NCI-H1417 treated with DMSO at 0.1 percent for 48 hours (cell line): ENCODE data around the gene CALM3.
A peak's percentile ranks its signal among the peaks of the same experiment; 100 is the strongest.

ENCODE experiments used
- DNase-seq: peaks from one replicate; lab custom pipeline; 2025; lab: John Stamatoyannopoulos, UW

The CALM3 gene

DNA sequence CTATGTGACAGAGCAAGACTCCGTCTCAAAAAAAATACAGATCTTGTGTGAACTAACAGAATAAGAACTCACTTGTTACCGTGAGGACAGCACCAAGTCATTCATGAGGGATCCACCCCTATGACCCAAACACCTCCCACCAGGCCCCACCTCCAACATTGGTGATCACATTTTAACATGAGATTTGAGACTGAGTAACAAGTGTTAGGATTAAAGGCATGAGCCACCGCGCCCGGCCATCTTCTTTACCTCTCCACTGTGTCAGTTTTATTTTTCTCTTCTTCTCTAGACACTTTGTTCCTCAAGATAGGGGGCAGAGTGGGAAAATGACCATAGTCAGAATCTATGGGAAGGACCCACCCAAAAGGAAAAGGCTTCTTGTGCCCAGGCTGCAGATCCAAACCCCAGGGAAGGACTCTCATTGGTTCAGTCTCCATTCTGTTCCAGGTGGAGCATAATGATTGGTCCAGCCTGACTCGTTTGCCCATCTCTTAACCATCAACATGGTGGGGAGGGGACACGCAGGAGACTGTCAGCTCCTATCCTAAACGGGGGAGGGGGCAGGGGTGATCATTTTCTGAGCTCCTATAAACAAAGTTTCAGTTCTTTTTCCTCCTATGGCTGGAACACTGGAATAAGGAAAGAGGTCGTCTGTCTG is 1.3 kb upstream of the CALM3 start:
- DNase-seq = no peak

DNA sequence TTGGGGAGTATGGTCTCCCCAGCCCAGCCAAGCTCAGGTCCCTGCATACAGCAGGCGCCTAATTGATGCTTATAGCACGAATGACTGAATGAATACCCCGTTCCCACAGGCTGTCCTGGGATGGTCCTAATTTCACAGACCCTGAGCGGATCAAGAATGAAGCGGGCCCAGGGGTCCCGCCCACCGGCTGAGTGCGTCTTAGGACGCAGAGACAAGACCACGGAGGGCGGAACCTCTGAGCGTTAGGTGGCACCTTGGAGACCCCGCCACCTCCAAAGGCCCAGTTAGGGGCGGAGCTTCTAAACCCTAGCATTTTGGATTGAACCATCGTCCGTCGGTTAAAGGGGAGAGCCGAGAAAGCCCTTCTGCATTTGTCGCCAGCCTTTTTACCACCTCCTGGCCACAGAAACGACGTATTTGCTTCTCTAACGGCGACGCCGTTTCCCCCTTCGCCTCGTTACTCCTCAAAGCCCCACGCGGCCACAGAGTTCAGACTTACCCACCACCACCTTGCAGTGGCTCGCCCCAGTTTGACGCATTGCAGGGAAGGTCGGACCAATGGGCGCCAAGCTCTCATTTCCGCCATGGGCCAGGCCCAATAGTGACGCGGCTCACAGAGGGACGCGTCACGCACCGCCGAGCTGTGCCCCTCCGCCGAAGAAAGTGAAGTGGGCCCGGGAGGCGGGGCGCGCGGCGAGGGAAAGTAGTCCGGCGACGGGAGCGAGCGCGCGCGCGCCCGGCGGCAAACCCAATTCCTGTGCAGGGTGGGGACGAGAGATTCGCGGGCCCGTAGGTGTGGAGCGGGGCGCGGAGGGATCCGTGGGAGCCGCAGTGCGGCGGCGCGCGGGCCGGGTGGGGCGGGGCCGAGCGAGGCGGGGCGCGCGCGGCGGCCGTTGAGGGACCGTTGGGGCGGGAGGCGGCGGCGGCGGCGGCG is 479 bp upstream of the CALM3 start:
- peak; percentile 75 for DNase-seq

DNA sequence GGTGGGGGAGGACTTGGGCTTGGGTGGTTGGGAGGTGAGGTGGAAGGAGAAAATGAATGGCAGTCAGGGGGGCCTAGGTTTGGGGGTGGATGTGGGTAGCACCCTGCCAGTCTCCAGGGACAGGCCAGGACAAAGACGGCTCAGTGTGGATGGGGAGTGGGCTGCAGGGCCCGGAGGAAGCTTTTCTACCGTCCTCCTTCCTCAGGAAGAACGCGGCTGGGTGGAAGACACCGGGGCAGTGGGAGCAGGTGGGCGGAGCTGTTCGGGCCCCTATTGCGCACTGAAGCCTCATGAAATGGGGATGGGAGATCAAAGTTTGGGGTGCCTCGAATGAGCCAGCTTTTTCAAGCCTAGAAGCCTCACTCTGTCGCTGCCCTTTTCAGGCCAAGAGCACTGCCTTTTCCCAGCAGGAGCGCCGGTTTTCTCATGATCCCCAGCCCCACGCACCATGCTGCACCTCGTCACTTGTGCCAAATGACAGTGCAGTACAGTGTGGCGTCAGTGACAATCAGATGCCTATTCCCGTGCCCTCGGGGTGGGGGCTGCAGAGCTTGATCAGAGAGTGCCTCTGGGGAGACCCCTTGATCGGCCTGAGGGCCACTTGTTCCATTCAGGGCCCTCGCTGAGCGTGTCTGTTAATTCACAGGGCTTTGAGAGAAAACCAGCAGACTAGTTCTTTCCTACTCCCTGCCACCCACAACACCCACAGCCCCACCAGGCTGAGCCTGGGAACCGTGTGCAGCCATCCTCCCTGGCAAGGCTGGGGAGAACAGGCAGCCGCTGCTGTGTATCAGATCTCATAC is 1.5 kb downstream of the CALM3 start:
- DNase-seq = no peak

DNA sequence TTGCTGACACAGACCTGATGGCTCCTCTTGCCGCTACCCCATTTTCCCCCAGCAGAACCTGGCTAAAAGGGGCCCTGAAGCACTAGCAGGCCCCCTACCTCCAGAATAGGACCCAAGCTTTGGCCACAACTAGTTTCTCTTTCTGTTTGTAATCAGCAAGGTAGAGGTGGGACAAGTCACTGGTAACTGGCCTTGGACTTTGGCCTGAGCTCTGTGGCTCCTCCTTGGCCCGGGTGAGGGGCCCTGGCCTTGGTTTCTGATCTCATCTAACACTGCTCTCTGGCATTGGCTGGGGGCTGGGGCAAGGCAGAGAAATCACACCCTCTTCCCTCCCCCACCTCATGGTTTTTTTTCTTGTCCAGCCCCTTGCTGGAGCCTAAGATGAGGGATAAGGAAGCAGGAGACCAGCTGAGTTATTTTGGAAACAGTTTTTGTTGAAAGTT is 2.1 kb downstream of the CALM3 start:
- DNase-seq = no peak

DNA sequence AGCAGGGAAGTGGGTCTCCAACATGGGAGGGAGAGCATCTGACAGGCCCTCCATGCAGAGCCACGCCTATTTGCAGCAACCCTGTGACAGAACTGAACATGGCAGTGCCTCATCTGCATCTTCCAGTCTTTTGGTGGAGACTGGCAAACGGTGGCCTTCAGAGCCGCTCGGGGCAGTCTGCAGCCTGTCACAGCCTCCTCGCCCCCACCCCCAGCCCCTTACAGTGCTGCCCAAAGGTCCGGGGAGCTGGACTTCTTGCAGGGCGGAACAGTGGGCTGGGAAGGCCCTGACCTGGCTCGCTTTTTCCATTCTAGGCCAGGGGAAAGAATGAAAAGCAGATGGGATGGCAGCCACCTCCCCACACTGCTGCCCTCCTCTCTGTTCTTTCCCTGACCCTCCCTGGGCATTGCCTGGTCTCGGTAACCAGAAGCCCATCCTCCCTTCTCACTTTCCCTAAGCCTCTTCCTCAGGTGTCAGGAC is 2.7 kb downstream of the CALM3 start:
- DNase-seq = no peak

DNA sequence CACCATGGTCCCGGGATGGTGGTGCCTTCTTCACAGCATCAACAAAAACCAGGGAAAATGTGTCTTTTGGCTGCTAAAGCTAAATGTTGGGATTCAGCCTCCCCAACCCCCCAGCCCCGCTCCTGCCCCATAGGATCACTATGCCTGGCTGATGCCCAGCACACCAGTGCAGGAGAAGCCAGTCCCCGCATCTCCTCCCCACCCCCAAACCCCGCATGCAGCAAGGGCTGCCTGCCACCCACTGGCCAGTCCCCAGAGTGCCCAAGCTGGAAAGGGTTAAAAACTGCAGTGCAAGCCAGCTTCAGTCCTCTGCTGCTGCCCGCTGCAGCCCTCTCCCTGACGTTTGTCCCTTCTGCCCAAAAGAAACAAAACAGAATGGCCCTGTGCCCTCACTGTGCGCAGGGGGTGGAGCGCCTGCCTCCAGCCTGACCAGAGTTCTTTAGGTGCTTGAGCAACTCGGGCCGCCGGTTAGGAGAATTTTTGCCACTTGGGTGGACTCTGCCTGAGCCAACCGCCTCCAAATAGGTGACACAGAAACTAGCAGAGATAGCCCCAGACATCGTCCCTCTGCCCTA is 3.7 kb downstream of the CALM3 start:
- DNase-seq = no peak

DNA sequence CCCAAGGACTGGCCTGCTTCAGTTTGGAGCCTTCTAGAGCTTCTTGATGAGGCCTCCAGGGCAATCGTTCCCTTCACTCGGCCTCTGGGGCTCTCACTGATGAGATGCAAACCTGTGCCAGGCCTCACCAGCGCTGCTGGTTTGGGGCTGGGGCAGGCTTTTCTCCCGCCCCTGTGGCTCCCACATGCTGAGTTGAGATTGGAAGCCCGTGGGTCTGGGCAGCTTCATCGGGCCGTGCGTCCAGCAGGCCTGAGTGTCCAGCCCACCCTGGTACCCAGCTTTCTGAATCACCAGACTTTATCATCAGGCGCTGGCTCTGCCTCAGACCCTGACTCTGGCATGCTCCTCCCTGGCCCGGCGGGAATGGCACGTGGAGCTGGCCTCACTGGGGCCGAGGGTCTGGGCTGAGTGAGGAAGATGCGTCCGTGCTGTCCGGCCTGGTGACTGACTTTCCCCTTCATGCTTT is 4.3 kb downstream of the CALM3 start:
- DNase-seq = no peak

DNA sequence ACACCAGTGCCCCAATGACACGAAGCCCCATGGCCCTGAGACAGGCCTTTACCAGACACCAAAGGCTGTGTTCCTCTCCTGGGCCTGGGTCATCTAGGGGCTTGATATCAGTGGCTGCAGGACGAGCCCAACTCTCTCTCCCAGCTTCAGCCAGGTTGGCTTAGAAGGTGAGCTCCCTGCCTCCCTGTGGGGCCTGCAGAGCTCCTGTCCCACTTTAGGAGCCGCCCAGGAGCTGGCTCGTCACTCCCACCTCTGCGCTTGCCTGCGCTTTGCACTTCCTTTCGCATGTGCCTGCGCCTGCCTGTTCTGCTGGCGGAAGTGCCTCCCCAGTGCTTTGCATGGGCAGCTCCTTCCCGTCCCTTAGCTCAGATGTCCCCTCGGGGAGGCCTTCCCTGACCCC is 4.9 kb downstream of the CALM3 start:
- DNase-seq = no peak

DNA sequence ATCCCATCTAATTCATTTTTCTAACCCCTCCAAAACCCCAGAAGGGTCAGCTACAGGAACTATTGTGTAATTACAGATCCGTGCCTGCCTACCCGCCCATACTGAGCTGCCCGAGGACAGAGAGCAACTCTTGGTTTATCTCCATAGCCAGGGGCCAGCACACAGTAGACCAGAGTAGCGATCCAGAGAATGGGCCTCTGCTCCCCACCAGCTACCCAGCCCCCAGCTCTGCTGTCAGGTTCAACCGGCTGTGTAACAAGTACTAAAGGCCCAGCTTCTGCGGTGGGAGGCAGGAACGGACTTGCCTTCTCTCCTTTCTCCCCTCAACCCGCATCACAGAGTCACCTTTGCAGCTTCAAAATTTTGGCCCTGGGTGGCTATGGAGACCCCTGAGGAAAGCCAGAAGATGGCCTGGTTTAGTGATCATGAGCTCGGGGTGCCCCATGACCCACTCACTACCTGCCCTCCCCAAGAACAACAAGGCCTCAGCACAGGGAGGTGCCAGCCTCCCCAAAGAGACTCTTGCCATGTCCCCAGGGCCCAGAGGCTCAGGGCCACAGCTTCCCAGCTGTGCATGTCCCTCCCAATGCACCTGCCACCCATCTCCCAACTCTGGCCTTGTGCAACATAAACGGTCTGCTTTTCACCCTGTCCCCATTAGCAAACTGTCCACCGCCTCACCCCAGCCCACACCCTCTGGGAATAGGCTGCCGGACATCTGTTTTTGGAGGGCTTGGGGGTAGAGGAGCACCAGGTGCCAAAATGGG is 5.7 kb downstream of the CALM3 start:
- DNase-seq = no peak

DNA sequence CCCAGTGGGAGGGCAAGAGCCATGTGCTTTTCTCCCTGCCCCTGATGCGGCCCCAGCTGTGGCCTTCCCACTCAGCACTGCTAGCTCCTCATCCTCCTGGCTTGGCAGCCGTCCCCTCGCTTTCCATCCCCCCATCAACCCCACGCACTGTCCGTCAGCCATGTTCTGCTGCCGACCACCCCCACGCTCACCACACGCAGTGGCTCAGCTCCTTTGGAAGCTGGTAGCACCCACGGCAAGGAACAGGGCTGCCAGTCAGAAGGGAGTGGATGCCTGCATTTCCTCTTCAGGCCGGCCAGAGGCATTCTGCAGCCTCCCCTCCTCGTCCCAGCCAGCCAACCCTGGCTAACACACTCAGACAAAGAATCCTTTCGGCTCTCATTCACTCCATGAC is 6.3 kb downstream of the CALM3 start:
- no peak for DNase-seq

DNA sequence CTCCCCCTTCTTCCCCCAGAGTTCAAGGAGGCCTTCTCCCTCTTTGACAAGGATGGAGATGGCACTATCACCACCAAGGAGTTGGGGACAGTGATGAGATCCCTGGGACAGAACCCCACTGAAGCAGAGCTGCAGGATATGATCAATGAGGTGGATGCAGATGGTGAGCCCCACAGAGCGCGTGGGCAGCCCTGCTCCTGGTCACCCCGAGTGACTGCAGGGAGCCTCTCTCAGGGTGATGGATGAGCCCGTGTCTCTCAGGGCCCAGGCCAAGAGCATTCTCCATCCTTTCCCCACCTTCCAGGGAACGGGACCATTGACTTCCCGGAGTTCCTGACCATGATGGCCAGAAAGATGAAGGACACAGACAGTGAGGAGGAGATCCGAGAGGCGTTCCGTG is 7.0 kb downstream of the CALM3 start:
- no peak for DNase-seq

DNA sequence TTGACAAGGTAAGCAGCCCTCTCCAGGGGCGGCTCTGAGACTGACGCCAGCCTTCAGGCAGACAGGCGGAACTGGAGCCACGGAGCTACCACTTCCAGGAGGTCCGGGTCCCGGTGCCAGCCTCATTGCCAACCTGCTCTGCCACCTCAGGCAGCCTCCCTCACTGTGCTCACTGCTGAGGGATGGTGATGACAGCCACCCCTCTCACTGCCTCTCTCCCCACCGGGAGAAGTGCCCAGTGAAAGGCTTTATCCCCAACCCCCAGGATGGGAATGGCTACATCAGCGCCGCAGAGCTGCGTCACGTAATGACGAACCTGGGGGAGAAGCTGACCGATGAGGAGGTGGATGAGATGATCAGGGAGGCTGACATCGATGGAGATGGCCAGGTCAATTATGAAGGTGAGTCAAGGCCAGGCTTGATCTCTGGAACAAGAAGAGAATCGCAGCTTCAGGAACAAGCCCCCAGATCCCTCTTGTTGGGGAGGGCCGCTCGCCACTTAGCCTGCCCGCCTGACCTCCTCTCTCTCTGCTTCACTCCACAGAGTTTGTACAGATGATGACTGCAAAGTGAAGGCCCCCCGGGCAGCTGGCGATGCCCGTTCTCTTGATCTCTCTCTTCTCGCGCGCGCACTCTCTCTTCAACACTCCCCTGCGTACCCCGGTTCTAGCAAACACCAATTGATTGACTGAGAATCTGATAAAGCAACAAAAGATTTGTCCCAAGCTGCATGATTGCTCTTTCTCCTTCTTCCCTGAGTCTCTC is 7.6 kb downstream of the CALM3 start:
- no peak for DNase-seq

DNA sequence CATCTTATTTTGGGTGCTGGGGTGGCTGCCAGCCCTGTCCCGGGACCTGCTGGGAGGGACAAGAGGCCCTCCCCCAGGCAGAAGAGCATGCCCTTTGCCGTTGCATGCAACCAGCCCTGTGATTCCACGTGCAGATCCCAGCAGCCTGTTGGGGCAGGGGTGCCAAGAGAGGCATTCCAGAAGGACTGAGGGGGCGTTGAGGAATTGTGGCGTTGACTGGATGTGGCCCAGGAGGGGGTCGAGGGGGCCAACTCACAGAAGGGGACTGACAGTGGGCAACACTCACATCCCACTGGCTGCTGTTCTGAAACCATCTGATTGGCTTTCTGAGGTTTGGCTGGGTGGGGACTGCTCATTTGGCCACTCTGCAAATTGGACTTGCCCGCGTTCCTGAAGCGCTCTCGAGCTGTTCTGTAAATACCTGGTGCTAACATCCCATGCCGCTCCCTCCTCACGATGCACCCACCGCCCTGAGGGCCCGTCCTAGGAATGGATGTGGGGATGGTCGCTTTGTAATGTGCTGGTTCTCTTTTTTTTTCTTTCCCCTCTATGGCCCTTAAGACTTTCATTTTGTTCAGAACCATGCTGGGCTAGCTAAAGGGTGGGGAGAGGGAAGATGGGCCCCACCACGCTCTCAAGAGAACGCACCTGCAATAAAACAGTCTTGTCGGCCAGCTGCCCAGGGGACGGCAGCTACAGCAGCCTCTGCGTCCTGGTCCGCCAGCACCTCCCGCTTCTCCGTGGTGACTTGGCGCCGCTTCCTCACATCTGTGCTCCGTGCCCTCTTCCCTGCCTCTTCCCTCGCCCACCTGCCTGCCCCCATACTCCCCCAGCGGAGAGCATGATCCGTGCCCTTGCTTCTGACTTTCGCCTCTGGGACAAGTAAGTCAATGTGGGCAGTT is 8.6 kb downstream of the CALM3 start:
- DNase-seq = no peak

DNA sequence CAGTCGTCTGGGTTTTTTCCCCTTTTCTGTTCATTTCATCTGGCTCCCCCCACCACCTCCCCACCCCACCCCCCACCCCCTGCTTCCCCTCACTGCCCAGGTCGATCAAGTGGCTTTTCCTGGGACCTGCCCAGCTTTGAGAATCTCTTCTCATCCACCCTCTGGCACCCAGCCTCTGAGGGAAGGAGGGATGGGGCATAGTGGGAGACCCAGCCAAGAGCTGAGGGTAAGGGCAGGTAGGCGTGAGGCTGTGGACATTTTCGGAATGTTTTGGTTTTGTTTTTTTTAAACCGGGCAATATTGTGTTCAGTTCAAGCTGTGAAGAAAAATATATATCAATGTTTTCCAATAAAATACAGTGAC is 9.3 kb downstream of the CALM3 start:
- no peak for DNase-seq

DNA sequence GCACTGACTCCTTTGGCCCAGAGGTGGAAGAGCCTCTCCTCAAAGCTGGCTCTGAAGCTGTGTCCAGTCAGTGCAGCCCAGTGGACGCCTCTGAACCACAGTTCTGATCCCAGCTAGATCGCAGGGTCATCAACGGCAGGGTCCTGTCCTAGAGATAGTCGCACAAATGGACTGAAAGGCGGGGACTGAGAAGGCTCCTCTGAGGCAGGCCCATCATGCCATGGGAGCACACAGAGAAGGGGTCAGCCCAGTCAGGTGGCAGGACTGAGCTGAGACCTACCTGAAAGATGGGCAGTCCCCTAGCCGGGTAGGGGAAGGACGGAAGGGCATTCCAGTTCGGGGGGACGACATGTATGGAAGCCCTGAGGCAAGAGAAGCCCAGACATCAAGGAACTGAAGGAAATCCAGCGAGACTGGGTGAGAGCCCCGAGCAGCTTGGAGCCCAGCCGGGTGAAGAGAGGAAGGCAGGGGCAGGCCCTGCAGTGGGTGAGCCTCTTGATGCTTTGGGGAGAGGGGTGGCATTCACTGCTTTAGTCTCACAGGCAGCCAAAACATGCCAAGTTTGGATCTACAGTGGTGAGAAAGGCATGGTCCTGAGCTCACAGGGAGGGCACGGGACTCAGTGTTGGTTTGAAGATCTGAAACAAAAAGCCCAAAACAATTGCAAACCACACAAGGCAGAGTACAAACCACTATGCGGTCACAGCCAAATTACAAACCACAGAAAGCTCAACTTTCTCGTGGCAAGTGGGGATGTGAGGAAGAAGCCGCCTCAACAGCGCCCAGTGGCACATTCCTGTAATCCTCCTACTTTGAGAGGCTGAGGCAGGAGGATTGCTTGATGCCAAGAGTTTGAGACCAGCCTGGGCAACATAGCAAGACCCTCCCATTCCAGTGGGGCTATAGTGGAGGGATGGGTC is 10.0 kb downstream of the CALM3 start:
- no peak for DNase-seq

DNA sequence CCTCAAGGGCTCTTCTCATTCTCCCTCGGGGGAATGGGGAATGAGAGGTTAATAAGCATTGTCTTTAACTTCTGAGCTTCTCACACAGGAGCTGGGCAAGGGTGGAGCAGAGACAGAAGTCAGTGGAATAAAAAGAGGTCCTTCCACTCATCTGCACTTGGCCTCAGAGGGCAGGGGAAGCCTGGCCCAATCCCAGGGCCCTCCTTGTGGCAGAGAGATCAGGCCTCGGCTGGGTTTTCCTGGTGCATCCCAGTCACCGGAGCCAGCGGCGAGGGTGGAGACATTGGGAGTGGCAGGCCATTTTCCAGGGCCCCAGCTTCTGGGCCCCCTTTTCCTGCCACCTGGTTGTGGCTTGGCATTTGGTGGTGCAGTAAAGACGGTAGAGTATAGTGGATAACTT is 10.6 kb downstream of the CALM3 start:
- DNase-seq = no peak

DNA sequence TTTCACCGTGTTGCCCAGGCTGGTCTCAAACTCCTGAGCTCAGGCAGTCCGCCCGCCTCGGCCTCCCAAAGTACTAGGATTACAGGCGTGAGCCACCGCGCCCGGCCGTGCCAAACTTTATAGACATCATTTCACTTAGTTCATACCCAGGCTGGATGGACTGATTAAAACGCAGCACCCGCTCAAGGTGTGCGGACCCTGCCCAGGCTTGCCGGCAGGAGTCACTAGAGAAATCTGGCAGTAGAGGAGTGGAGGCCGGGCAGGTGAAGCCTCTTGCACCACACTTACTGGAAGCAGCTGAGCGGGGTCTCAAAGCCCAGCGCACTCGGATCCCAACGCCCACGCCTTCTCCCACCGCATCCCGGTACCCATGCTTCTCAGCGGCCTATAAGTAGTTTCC is 12.4 kb downstream of the CALM3 start:
- no peak for DNase-seq

DNA sequence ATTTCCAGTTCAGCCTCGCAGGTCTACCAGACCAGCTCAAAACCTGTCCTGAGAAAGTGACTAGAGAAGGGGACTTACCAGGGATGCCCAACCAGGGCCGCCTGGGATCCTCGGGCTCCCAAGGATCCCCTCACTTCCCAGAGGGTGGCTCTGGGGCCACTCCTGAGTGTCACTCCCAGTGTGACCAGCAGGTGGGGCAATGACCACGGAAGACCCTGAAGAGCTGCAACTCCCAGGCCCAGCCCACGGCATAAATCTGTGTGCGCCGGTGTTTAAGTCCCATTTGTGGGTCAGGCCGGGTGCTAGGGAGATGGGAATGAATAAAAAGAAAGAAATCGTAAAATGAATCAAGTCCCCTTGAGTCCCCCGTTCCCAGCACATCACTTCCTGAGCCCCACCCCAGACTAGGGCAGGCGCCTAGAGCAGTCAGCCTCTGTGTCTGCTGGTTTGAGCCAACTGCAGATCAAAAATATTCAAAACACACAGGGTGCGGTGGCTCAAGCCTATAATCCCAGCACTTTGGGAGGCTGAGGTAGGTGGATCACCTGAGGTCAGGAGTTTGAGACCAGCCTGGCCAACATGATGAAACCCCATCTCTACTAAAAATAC is 13.1 kb downstream of the CALM3 start:
- no peak for DNase-seq
